GM18861 (cell line): ENCODE data around the gene TIMP2.
"Not testable (repeated sequence)": the region's sequence is repeated elsewhere in the genome, so short reads cannot be mapped to it uniquely, and the experiment has no call there.

ENCODE experiments used
- ATAC-seq: cut with Tn5 transposase; IDR thresholded peaks from one replicate; pipeline ENCODE4 v1.9.1; 2021; ENCODE audit not compliant: unreplicated experiment

The TIMP2 gene

GRCh38 chr17:78908426-78908825 lies 16.8 kb downstream of the TIMP2 start:
- no peak for ATAC-seq

GRCh38 chr17:78905541-78905940 lies 19.6 kb downstream of the TIMP2 start:
- no peak for ATAC-seq

GRCh38 chr17:78905116-78905515 lies 20.1 kb downstream of the TIMP2 start:
- no peak for ATAC-seq

- no peak for ATAC-seq
These were observed 20.8 kb downstream of the TIMP2 start for GRCh38 chr17:78904371-78904770.

GRCh38 chr17:78903101-78903779 lies 21.9 kb downstream of the TIMP2 start, which contains the start of gene CEP295NL:
CEP295NL (minus strand) TSS chr17:78903201; CDS start chr17:78901828, 1,373 bp downstream.
- ATAC-seq, result no peak

GRCh38 chr17:78902231-78902630 lies 23.0 kb downstream of the TIMP2 start:
- not testable (repeated sequence) for ATAC-seq

GRCh38 chr17:78901806-78902205 lies 23.4 kb downstream of the TIMP2 start:
- no peak for ATAC-seq

GRCh38 chr17:78900816-78901215 lies 24.4 kb downstream of the TIMP2 start:
- ATAC-seq, result no peak

- ATAC-seq, result no peak
These were observed 25.6 kb downstream of the TIMP2 start for GRCh38 chr17:78899361-78900260.

GRCh38 chr17:78898947-78899346 lies 26.2 kb downstream of the TIMP2 start:
- no peak for ATAC-seq

GRCh38 chr17:78898075-78898836 lies 26.9 kb downstream of the TIMP2 start:
- ATAC-seq, result no peak

GRCh38 chr17:78897664-78898047 lies 27.5 kb downstream of the TIMP2 start:
- ATAC-seq, result no peak

- ATAC-seq, result no peak
These were observed 28.1 kb downstream of the TIMP2 start for GRCh38 chr17:78896834-78897663.

- ATAC-seq, result no peak
These were observed 28.9 kb downstream of the TIMP2 start for GRCh38 chr17:78896091-78896833.

- no peak for ATAC-seq
These were observed 29.9 kb downstream of the TIMP2 start for GRCh38 chr17:78895322-78895721.

- no peak for ATAC-seq
These were observed 31.5 kb downstream of the TIMP2 start for GRCh38 chr17:78893684-78894083.

GRCh38 chr17:78892936-78893379 lies 32.2 kb downstream of the TIMP2 start:
- no peak for ATAC-seq

GRCh38 chr17:78892520-78892919 lies 32.7 kb downstream of the TIMP2 start:
- no peak for ATAC-seq

- no peak for ATAC-seq
These were observed 33.1 kb downstream of the TIMP2 start for GRCh38 chr17:78892062-78892456.
